Stimulated activated CD4-positive, alpha-beta T cell treated with anti-CD3 and anti-CD28 coated beads, Interleukin-2, amount 100 ng/mL, for 48 hours (primary cell): ENCODE data around the gene PPP1R13L.
"Not testable (repeated sequence)": the region's sequence is repeated elsewhere in the genome, so short reads cannot be mapped to it uniquely, and the experiment has no call there.

Experiments used
- DNase-seq, 2 donors: peaks; one replicate each; pipeline ENCODE4 v3.0.0-alpha.2; 2020

PPP1R13L gene

GRCh38 chr19:45431008-45431407 is 26.1 kb upstream of the PPP1R13L start:
- DNase-seq = not testable (repeated sequence)

GRCh38 chr19:45429896-45430295 is 25.0 kb upstream of the PPP1R13L start:
- not testable (repeated sequence) for DNase-seq

- no peak for DNase-seq
Measured at GRCh38 chr19:45428384-45429231, 23.7 kb upstream of the PPP1R13L start.

- DNase-seq = peak in 1 of 2 donors; percentile 36
Measured at GRCh38 chr19:45424191-45425058, 19.6 kb upstream of the PPP1R13L start.

- DNase-seq = peak; percentile 55 to 87
Measured at GRCh38 chr19:45423589-45424190, 18.8 kb upstream of the PPP1R13L start, which contains the start of gene ERCC1. Gene ERCC1, minus strand, starts transcription at chr19:45423917. Its CDS starts 543 bp downstream, at chr19:45423374.

- DNase-seq = peak in 1 of 2 donors; percentile 83
Measured at GRCh38 chr19:45423033-45423588, 18.2 kb upstream of the PPP1R13L start.

GRCh38 chr19:45421947-45422498 is 17.2 kb upstream of the PPP1R13L start:
- DNase-seq = no peak

GRCh38 chr19:45420871-45421270 is 16.0 kb upstream of the PPP1R13L start:
- DNase-seq = no peak

GRCh38 chr19:45420356-45420755 is 15.5 kb upstream of the PPP1R13L start:
- DNase-seq = no peak

GRCh38 chr19:45419895-45420294 is 15.0 kb upstream of the PPP1R13L start:
- DNase-seq = no peak

GRCh38 chr19:45419396-45419795 is 14.5 kb upstream of the PPP1R13L start:
- no peak for DNase-seq

GRCh38 chr19:45418802-45419201 is 13.9 kb upstream of the PPP1R13L start:
- no peak for DNase-seq

- no peak for DNase-seq
Measured at GRCh38 chr19:45417151-45417550, 12.3 kb upstream of the PPP1R13L start.

GRCh38 chr19:45414468-45414867 is 9.6 kb upstream of the PPP1R13L start:
- no peak for DNase-seq

- DNase-seq = no peak
Measured at GRCh38 chr19:45413497-45413896, 8.6 kb upstream of the PPP1R13L start.

GRCh38 chr19:45410330-45410729 is 5.5 kb upstream of the PPP1R13L start:
- DNase-seq = not testable (repeated sequence)

GRCh38 chr19:45409557-45409920 is 4.7 kb upstream of the PPP1R13L start:
- no peak for DNase-seq

- DNase-seq = no peak
Measured at GRCh38 chr19:45408830-45409556, 4.1 kb upstream of the PPP1R13L start.

- DNase-seq = no peak
Measured at GRCh38 chr19:45408121-45408520, 3.3 kb upstream of the PPP1R13L start.

- not testable (repeated sequence) for DNase-seq
Measured at GRCh38 chr19:45407585-45407984, 2.7 kb upstream of the PPP1R13L start.

- DNase-seq = no peak
Measured at GRCh38 chr19:45407091-45407375, 2.2 kb upstream of the PPP1R13L start.
